ENCODE data around the gene GTF2A1. TPM values are rescaled to one million over a fixed set of nuclear protein-coding genes. Genes with fewer than 3 reads are reported as not detected.

The GTF2A1 gene
- total and polyA plus RNA-seq, 2 donors from 2014 or later, result 4.7 to 27.0 TPM

GRCh38 chr14:81256289-81256960 lies 35.7 kb upstream of the GTF2A1 start:
- Histone ChIP-seq H3K9me3 (ENCODE audit: control insufficient read depth in 2 of 3, insufficient read depth in 1 of 3, low read length in 3 of 3) (no peaks in the 10 kb centered on the region), H3K9ac (ENCODE audit: low read length in 3 of 3) (no peak overlapping the region), H3K4me3 (ENCODE audit: low read length in 3 of 3) (no peak overlapping the region), H3K27me3 (ENCODE audit: control insufficient read depth, insufficient read depth, low read length) (no peaks in the 10 kb centered on the region), H3K4me1 (ENCODE audit: control insufficient read depth in 2 of 3, insufficient read depth in 2 of 3, low read depth in 1 of 3, low read length in 3 of 3) (no peaks in the 10 kb centered on the region), H3K36me3 (ENCODE audit: control insufficient read depth in 2 of 3, insufficient read depth in 3 of 3, low read length in 3 of 3) (no peaks in the 10 kb centered on the region), H3K27ac (ENCODE audit: low read depth in 2 of 2, low read length in 2 of 2) (no peak overlapping the region)
- intact Hi-C loops (cut with DNase I), result no loop called here
- no peak for FAIRE-seq
- no peak for DNase-seq
- TF ChIP-seq CTCF (IDR thresholded peaks at IDR 0.05; ENCODE audit: borderline replicate concordance, extremely low read depth, insufficient read depth), result no peak

- Histone ChIP-seq H3K27ac (ENCODE audit: low read depth in 2 of 2, low read length in 2 of 2) (no peak overlapping the region), H3K36me3 (ENCODE audit: control insufficient read depth in 2 of 3, insufficient read depth in 3 of 3, low read length in 3 of 3) (no peaks in the 10 kb centered on the region), H3K4me3 (ENCODE audit: low read length in 3 of 3) (no peak overlapping the region), H3K9me3 (ENCODE audit: control insufficient read depth in 2 of 3, insufficient read depth in 1 of 3, low read length in 3 of 3) (no peaks in the 10 kb centered on the region), H3K27me3 (ENCODE audit: control insufficient read depth, insufficient read depth, low read length) (no peaks in the 10 kb centered on the region), H3K9ac (ENCODE audit: low read length in 3 of 3) (no peak overlapping the region), H3K4me1 (ENCODE audit: control insufficient read depth in 2 of 3, insufficient read depth in 2 of 3, low read depth in 1 of 3, low read length in 3 of 3) (no peaks in the 10 kb centered on the region)
- FAIRE-seq (no peak), DNase-seq (no peak)
- TF ChIP-seq CTCF (IDR thresholded peaks at IDR 0.05; ENCODE audit: borderline replicate concordance, extremely low read depth, insufficient read depth), result no peak
- intact Hi-C loops (cut with DNase I), result no loop called here
Observed at GRCh38 chr14:81252278-81252677, 31.5 kb upstream of the GTF2A1 start.

- TF ChIP-seq CTCF (IDR thresholded peaks at IDR 0.05; ENCODE audit: borderline replicate concordance, extremely low read depth, insufficient read depth), result no peak
- no peaks in the 10 kb centered on the region for H3K36me3 ChIP-seq (ENCODE audit: control insufficient read depth in 2 of 3, insufficient read depth in 3 of 3, low read length in 3 of 3)
- H3K27ac ChIP-seq (ENCODE audit: low read depth in 2 of 2, low read length in 2 of 2), result no peak overlapping the region
- no peak overlapping the region for H3K9ac ChIP-seq (ENCODE audit: low read length in 3 of 3)
- no peaks in the 10 kb centered on the region for H3K9me3 ChIP-seq (ENCODE audit: control insufficient read depth in 2 of 3, insufficient read depth in 1 of 3, low read length in 3 of 3)
- DNase-seq (peak in 1 of 5 donors; percentile 10), FAIRE-seq (no peak)
- no peaks in the 10 kb centered on the region for H3K4me1 ChIP-seq (ENCODE audit: control insufficient read depth in 2 of 3, insufficient read depth in 2 of 3, low read depth in 1 of 3, low read length in 3 of 3)
- intact Hi-C loops (cut with DNase I), result no loop called here
- no peaks in the 10 kb centered on the region for H3K27me3 ChIP-seq (ENCODE audit: control insufficient read depth, insufficient read depth, low read length)
- no peak overlapping the region for H3K4me3 ChIP-seq (ENCODE audit: low read length in 3 of 3)
Observed at GRCh38 chr14:81247271-81247766, 26.6 kb upstream of the GTF2A1 start.

All from kidney (tissue), 14 donors.